ENCODE data around the gene MINDY4. TPM values are rescaled to one million over a fixed set of nuclear protein-coding genes. Genes with fewer than 3 reads are reported as not detected.
"Not testable (repeated sequence)": the region's sequence is repeated elsewhere in the genome, so short reads cannot be mapped to it uniquely, and the experiment has no call there.

Gene MINDY4
- polyA plus RNA-seq, 3 donors: 11.3 to 26.9 (median 11.5) TPM

DNA sequence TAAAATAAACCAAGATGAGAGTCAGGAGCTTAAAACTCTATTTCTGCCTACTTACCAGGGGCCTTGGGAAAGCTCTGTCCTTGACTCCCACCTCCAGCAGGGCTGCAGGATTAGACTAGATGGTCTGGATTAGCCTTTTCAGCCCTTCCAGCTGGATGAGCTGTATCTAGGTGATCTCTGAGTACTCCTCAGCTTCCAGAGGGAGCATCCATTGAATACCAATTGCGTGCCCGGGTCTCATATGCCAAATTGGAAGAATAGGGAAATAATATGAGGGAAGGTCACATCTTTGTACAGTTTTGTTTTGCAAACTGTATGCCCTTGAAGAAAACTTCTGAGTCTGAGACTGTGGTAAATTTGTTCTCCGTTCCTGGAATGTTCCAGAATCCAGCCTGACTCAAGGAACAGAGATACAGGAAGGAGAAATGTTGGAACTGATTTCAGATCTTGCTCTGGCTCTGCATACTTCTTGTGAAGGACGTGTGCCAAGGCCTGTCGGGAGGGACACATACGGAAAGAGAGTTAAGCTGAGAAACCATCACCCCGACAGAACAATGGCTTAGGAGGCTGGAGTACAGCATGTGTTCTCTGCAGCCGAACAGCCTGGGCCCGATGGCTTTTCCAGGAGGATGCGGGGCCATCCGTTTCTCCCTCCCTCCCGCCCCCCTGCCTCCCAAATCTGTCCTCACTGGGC, 44.9 kb downstream of the MINDY4 start:
- DNase-seq (ENCODE audit: extremely low read depth in 1 of 11, low read depth in 9 of 11, low spot score in 4 of 11): no peak

DNA sequence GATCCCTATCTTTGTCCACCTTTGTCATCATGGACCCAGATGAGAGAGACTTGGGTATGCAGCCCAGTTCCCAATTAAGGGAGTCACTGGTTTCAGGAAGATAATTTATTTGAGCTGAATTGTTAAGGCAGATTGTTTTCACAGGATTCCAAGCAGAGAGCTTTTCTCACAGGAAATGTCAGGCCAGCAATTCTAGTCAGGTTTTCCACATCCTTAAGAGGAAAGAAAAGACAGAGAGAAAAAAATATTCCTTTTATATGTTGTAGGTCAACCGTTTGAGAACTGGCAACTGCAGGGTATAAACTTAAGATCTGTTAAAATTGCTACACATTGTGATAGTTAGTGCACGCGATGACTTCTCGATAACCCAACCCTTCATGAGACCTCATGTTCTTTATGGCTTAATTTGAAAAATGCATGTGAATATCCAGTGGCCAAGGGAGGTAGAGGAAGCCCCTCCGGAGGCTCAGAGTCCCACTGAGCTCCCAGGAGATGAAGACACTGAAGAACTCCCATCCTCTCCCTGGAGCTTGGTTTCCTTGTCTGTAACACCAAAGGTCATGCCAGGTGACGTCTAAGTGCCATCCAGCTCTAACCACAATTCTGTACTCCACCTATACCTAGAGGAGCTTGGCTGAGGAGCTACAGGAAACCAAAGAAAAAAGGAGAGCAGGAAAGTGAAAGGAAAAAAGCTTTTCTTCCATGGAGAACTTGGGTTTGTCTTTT, 45.6 kb downstream of the MINDY4 start:
- no peak for DNase-seq (ENCODE audit: extremely low read depth in 1 of 11, low read depth in 9 of 11, low spot score in 4 of 11)

DNA sequence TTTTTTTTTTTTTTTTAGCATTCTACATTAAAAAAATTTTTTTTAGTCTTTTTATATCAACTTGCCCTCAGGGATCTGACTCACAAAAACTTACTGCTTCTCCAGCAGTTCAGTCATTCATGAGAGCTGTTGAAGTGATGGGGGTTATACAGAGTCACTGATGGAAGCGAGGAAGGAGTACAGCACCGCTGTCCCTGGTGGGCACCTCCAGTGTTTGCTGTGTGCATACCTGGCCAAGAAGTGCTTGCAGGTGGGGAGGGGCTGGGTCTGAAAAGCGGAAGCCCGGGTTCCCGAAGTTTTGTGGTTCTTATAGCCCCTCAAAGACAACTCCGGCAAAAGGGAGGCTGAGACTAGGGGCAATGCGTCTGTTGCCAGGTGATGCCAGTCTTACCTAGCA, 46.2 kb downstream of the MINDY4 start:
- DNase-seq (ENCODE audit: extremely low read depth in 1 of 11, low read depth in 9 of 11, low spot score in 4 of 11): no peak

DNA sequence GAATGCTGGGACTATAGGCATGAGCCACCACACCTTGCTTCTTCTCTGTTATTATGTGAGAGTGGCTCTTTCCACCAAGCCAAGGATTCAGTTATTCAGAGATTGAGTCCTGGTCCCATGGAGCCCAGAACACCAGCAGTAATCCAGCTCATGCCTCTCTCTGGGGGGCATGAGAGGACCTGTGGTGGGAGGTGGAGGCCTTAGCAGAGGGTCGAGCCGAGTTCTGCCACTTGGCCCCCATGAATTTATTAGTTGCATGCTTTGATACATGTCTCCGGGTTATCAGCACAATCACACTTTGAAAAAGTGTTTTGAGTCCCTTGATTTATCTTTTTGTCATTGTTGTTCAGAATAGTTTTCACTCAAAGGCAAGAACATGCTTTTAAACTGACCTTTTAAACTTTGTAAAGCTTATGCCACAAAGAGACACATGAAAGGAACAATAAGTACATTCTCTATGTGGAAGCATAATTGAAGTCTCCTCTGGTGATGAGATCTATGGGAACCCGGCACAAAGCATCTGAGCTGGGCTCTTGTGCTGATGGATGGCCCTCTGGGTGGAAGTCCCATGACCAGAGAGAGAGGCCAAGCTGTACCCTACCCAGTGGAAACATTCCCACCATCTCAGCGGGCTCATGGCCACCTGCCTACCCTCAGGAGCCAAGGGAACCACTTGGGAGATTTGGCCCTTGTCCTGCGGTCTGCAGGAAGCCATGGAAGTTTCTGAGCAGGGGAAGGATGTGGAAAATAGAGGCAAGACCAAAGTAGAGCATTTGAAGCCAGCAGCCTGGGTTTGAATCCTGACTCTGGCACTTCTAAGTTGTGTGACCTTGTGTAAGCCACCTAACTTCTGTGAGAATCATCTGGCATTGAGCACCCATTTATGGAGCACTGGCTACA, 53.9 kb downstream of the MINDY4 start:
- DNase-seq (ENCODE audit: extremely low read depth in 1 of 11, low read depth in 9 of 11, low spot score in 4 of 11): no peak

DNA sequence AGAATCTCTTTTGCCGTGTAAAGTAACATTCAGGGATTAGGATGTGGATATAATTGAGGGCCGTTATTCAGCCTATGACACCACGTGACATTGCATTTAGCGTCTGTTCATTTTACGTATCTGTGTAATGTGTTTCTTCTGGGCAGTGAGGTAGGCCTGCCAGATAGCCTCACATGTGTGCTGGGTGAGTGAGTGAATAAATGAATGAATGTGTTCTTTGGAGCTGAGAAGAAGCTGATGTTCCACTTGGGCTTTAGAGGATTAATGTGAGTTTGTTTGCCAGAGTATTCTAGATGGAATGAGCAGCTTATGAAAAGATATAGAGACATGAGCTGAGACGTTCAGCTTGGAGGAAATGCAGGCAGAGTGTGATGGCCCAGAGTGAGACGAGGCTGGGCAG, 55.0 kb downstream of the MINDY4 start:
- DNase-seq (ENCODE audit: extremely low read depth in 1 of 11, low read depth in 9 of 11, low spot score in 4 of 11): no peak

DNA sequence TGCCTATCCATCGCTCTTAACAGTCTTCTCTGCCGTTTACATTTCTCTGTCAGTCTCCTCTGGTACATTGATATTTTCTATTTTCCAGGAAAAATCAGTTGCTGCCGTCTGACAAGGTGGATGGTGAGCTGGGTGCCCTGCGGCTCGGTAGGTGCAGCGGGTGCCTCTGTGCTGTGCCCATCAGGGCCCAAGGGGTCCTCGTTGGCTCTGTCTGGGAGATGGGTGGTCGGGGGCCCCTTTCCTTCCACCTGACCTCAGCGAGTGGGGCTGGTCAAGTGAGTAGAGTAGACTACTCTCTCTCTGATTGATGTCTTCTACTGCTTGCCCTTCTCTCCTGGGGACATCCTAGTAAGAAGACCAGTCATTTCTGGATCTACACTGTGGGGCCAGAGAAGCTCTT, 57.4 kb downstream of the MINDY4 start:
- no peak for DNase-seq (ENCODE audit: extremely low read depth in 1 of 11, low read depth in 9 of 11, low spot score in 4 of 11)

DNA sequence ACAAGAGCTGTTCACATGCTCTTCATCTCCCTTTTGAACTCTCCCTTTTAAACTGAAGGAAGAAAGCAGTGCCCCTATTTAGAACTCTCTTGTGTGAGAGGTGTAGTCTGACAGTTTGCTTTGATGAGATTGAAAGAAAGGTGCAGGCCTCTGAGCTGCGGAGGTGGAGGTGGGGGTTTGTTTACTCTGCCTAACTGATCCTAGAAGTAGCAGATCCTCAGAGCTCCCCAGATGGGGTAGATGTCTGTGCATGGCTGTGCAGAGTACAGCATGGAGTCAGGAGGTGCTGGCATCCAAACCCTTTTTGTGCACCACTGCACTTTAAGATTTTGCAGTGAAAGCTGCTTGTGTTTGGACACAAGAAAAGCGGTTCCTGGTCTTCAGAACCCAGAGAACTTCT, 58.3 kb downstream of the MINDY4 start:
- no peak for DNase-seq (ENCODE audit: extremely low read depth in 1 of 11, low read depth in 9 of 11, low spot score in 4 of 11)

DNA sequence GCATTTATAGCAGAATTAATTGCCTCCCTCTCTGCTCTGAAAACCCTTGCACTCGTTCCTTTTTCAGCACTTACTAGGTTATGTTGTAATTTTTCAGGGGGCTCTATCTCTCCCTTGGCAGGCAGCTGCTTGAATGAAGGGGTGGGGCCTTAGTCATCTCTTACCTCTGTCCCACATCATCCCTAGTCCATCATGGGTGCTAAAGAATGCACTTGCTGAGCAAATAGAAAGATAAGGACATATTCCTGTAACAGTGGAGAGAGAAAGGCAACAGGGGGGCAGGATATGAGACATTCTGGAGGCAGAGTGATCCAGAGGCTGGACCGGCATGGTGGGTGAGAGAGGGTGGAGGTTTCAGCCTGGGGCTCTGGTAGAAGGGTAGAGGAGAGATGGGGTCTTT, 60.0 kb downstream of the MINDY4 start:
- no peak for DNase-seq (ENCODE audit: extremely low read depth in 1 of 11, low read depth in 9 of 11, low spot score in 4 of 11)

DNA sequence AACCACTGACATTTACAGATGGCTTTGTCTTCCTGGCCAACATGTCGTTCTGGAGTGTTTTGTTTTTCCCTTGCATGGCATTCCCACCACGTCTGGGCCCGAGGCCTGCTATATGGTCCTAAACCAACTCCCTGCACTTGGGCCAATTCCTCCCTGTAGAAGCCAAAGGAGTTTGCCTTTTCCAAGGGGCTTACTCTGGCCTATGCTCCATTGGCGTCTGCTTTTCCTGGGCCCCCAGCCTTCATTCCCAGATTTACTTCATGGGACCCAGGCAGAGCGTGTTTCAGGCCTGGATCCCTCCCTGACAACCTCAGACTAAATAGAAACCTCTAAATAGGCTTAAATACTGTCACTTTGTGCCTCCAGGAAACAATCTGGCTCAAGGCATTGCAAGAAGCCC, 60.7 kb downstream of the MINDY4 start:
- DNase-seq (ENCODE audit: extremely low read depth in 1 of 11, low read depth in 9 of 11, low spot score in 4 of 11): no peak

DNA sequence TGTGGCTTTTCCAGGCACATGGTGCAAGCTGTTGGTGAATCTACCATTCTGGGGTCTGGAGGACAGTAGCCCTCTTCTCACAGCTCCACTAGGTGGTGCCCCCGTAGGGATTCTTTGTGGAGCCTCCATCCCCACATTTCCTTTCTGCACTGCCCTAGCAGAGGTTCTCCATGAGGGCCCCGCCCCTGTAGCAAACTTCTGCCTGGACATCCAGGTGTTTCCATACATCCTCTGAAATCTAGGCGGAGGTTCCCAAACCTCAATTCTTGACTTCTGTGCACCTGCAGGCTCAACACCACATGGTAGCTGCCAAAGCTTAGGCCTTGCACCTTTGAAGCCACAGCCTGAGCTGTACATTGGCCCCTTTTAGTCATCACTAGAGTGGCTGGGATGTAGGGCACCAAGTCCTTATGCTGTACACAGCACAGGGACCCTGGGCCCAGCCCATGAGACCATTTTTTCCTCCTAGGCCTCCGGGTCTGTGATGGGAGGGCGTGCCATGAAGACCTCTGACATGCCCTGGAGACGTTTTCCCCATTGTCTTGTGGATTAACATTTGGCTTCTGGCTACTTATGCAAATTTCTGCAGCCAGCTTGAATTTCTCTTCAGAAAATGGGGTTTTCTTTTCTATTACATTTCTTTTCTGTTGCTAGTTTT, 62.9 kb downstream of the MINDY4 start:
- not testable (repeated sequence) for DNase-seq (ENCODE audit: extremely low read depth in 1 of 11, low read depth in 9 of 11, low spot score in 4 of 11)

DNA sequence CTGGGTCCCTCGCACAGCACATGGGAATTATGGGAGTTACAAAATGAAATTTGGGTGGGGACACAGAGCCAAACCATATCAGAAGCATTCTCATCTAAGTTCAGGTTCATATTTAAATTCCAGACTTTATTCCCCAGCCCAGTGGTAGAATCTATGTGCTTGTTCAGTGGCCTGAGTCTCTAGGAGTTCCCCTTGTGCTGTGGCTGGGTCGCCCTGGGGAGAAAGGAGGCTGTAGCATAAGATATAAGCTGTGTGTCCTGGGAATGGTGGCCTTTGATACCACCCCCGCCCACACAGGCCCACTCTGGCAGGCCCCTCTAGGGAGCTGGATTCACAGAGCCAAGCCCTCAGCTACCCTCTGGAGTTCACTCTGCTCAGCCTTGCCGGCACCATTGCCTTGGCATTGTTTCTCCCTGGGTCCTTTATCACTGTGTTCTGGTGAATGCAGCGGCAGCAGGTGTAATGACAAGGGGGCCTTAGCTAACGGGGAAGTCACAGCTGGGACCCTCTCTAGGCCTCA, 64.2 kb downstream of the MINDY4 start:
- DNase-seq (ENCODE audit: extremely low read depth in 1 of 11, low read depth in 9 of 11, low spot score in 4 of 11): no peak

DNA sequence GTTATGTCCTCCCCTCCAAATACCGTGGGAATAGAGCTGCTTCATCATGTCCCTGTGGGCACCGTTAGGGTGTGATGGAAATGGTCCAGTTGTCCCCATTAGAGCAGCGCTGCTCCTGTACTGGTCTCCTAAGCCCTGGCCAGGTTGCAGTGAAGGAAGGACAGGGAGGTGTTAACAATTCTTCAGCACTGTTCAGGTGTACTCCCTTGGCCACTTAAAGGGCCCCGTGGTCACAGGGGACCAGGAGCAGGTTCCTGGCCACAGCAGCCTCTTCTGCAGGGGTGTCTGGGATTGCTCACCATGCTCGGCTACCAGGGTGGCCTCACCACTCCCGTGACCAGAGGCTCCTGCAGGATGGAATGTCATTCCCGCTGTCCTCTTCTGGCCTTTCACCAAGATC, 65.8 kb downstream of the MINDY4 start:
- no peak for DNase-seq (ENCODE audit: extremely low read depth in 1 of 11, low read depth in 9 of 11, low spot score in 4 of 11)

DNA sequence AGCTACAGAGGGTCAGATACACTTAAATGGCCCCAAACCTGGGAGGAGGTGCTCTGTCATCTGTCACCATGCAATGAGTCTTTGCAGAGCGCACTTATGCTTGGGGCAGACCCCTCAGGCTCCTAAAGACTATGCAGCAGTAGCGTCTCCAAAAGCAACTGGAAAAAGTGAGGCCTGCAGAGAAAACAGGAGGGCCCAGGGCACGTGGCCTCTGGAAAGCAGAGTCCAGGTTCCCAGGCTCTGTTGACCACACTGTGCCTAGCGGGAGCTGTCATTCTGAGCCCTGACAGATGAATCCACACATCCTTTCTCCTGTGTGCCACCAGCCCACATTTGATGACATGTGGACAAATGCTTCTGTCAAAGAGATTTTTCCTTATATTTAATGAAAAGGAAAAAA, 66.4 kb downstream of the MINDY4 start:
- DNase-seq (ENCODE audit: extremely low read depth in 1 of 11, low read depth in 9 of 11, low spot score in 4 of 11): no peak

DNA sequence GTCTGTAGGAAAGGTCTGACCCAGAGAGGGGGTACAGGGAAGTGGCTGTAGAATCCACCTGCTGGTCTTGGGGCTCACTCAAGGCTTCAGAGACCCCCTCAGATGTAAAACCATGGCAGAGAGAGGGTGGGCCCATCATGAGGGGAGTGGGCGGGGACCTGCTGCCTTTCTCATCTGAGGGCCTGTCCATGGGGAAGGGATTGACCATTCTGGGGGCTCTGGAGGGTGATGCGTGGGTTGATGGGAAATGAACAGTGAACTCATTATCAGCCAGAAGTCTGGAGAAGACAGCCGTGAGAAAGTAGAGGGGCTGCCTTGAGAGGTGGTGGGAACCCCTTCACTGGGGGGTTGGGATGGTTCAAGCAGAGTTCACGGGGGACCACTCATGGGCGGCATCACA, 66.8 kb downstream of the MINDY4 start:
- DNase-seq (ENCODE audit: extremely low read depth in 1 of 11, low read depth in 9 of 11, low spot score in 4 of 11): no peak

DNA sequence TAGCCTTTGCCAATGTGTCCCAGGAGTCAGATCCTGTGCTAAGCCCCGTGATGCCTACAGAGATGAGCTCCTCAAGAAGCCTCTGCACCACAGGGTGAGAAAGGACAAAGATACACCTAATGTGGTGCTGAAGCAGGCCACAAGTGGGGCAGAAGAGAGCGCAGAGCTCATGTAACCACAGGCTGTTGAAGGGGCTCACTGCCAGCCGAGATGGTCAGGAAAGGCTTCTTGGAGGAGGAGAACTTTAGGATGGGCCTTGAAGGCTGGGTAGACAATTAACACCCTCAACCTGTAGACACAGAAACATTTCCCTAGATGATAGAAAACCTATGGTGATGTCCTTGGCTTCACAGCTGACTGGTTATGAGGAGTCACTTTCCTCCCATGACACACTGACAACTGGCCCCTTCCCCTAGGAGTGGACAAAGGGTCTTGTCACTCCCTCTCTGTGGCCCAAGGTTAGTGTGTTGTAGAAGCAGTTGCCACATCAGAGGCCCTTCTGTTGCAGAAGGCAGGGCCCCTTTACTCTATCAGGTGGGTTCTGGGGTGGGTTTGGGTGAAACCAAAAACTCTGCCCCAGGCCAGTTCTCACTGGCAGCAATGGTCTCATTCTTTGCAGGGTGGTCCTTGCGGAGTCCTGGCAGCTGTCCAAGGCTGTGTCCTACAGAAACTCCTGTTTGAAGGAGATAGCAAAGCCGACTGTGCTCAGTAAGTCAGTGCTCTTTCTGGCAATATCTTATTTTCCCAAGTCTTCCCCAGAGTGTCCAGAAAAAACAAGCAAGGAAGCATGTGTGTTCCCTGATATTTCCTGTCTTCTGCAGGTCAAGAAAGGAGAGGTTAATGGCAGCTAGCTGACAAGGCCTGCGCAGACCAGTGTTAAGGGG, 69.2 kb downstream of the MINDY4 start:
- no peak for DNase-seq (ENCODE audit: extremely low read depth in 1 of 11, low read depth in 9 of 11, low spot score in 4 of 11)

DNA sequence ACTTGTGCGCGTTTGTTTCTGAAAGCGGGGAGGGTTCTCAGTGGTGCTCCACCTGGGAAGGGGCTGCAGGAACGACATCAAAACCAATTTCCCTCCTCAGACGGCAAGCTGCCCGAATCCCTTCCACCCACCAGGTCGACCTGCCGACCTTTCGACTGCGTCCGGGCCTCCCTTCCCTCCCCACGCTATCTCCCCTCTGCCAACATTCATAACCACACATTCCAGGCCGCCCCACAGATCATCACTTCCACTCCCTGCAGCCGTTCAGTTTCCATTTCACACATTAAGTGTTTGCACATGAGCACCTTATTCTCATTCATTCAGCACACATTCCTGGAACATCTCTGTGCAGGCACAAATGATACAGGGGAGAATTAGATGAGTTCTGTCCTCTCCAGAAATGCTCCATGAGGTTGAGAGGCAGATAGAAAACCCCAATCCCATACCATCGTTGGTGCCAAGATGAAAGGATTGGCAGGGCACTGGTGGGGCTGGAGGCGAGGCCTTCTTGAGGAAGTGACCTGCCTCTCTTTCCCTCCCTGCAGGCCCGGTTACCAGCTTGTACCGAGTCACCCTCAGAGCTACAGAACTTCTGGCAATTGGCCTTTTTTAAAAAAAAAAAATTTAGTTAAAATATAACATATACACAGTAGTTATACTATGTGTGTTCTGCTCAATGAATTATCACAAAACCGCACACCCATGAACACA, 70.0 kb downstream of the MINDY4 start:
- DNase-seq (ENCODE audit: extremely low read depth in 1 of 11, low read depth in 9 of 11, low spot score in 4 of 11): no peak

DNA sequence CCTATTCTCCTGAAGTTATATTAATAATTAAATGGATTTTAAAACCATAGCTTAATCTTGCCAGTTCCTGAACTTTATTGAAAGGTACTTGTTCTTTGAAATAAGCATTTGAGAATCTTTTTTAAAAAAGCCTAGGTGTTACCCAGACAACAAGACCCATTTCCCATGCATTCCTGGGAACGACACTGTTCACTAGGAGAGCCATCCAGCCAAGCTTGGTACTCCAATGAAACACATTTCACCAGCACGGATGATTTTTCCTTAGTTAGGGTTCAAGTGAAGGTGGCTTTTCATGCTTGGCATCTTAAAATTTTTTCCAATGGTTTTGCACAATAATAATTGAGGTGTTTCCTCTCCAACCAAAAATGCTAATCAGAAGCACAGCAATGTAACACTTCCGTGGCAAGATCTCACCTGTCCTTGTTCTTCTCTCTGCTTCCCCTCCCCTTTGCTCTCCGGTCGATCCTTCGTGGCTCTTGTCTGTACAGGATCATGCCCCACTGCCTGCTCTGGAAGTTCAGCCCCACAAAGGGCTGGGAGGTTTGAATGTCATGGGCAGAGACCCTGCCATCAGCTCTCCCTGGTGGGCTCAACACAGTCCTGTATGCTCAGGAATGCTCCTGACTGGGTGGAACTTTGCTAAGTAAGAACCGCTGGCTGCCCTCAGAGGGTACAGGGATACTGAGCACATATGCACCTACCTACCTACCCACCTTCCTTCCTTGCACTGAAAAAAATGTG, 70.8 kb downstream of the MINDY4 start:
- DNase-seq (ENCODE audit: extremely low read depth in 1 of 11, low read depth in 9 of 11, low spot score in 4 of 11): no peak
